WTC11 (cell line): ENCODE data around the gene RAPGEF2.

ENCODE experiments used
- NFE2L1 ChIP-seq: sonication (generic); formaldehyde crosslinking; IDR thresholded peaks from 2 replicates; pipeline ENCODE4 v1.8.1; 2023; ENCODE audit warnings: missing genetic modification reagents
- SP1 ChIP-seq: sonication (generic); formaldehyde crosslinking; conservative IDR thresholded peaks from 2 replicates; pipeline ENCODE4 v1.8.1; 2022; ENCODE audit warnings: missing genetic modification reagents
- TF ChIP-seq, protein P1 (sequence below): fragments of 200-600 bp; IDR thresholded peaks from 2 replicates; pipeline ENCODE4 v1.8.0; 2022; ENCODE audit warnings: antibody characterized with exemption
- TF ChIP-seq, protein P2 (sequence below): sonication (generic); formaldehyde crosslinking; IDR thresholded peaks from 2 replicates; pipeline ENCODE4 v1.8.1; 2023; ENCODE audit warnings: mild to moderate bottlenecking, missing genetic modification reagents, moderate library complexity
- TF ChIP-seq, protein P3 (sequence below): fragments of 250-450 bp; sonication (Bioruptor Pico); conservative IDR thresholded peaks from 2 replicates; pipeline ENCODE4 v1.9.0; 2021; ENCODE audit warnings: mild to moderate bottlenecking

DNA sequence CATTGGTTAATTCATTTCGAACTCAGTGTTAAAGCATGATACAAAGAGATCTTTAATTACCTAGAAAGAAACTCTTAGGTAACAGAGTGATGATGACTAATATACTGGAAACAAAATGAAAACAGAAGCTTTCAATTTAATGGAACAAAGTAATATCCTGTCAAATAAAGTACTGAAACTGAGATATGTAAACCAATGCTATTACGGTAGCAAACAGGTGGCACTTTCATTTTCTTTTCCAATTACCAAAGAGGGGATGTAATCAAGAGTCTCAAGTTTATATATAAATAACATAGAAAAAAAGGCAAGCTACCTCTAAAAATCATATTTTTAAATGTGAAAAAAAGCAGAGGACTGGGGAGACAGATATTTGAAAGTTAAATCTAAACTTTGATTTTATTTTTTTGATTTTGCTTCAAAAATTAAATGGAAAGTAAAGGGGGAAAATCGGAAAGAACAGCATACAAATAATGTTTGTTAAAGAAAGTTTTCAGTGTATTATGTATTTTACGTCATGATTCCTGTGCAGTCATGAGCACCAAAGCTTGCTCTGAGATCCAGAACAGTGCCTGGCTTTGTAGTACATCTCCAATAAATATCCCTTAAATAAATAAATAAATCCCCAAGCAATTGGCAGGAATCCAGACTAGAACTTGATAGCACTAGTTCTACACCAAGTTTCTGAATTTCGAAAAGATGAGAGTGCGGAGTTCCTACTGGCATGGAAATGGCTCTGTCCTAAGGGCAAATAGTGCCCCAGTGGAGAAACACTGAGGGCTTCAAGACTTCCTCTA lies 25.0 kb upstream of the RAPGEF2 start:
- TF ChIP-seq, protein P1, sequence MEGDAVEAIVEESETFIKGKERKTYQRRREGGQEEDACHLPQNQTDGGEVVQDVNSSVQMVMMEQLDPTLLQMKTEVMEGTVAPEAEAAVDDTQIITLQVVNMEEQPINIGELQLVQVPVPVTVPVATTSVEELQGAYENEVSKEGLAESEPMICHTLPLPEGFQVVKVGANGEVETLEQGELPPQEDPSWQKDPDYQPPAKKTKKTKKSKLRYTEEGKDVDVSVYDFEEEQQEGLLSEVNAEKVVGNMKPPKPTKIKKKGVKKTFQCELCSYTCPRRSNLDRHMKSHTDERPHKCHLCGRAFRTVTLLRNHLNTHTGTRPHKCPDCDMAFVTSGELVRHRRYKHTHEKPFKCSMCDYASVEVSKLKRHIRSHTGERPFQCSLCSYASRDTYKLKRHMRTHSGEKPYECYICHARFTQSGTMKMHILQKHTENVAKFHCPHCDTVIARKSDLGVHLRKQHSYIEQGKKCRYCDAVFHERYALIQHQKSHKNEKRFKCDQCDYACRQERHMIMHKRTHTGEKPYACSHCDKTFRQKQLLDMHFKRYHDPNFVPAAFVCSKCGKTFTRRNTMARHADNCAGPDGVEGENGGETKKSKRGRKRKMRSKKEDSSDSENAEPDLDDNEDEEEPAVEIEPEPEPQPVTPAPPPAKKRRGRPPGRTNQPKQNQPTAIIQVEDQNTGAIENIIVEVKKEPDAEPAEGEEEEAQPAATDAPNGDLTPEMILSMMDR, result no peak
- TF ChIP-seq SP1 (CRISPR knock-in tag) (no peak), NFE2L1 (no peak)
- TF ChIP-seq, protein P2, sequence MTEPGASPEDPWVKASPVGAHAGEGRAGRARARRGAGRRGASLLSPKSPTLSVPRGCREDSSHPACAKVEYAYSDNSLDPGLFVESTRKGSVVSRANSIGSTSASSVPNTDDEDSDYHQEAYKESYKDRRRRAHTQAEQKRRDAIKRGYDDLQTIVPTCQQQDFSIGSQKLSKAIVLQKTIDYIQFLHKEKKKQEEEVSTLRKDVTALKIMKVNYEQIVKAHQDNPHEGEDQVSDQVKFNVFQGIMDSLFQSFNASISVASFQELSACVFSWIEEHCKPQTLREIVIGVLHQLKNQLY (CRISPR knock-in tag), result no peak
- TF ChIP-seq, protein P3, sequence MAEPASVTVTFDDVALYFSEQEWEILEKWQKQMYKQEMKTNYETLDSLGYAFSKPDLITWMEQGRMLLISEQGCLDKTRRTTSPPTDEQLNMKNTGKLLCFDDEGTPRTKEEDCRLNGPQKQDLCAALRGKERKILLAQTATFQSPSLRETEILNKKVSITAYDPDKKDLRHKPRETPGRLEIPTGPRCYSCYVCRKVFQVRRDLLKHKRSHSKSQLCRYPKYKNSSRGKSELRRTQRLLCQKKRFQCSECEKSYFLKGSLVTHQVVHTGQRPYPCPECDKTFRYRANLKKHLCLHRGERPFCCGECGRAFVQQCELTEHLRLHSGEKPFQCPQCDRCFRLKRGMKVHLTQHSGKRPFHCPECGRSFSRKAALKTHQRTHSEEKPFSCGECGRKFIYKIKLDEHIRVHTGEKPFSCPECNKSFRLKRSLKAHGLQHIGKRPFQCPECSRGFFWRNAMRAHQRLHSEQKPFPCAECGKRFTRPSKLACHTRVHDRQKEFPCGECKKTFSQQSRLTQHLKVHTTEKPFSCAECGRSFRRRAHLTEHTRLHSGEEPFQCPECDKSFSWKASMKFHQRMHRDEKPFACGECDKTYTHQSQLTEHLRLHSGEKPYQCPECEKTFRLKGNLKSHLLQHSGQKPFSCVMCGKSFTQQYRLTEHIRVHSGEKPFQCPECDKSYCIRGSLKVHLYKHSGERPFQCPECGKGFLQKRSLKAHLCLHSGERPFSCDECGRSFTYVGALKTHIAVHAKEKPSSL (CRISPR knock-in tag), result no peak
